Trophoblast cell (in vitro differentiated cells and primary cell): ENCODE measurements around the gene AMD1.

ENCODE experiments used
- DNase-seq, 2 donors: peaks; one replicate each; pipeline ENCODE4 v3.0.0-alpha.2; 2016
- H2AFZ ChIP-seq: 2 replicates; pipeline ENCODE4 v1.6.1; 2013; ENCODE audit warnings: low read length, moderate library complexity, mild to moderate bottlenecking; ENCODE audit not compliant: insufficient read depth, poor library complexity
- H2AK5ac ChIP-seq: 2 replicates; pipeline ENCODE4 v1.6.1; 2013; ENCODE audit warnings: mild to moderate bottlenecking, low read length
- H2BK120ac ChIP-seq: 2 replicates; pipeline ENCODE4 v1.6.1; 2013; ENCODE audit warnings: low read length, mild to moderate bottlenecking, moderate library complexity; ENCODE audit not compliant: insufficient read depth, poor library complexity
- H2BK12ac ChIP-seq: 2 replicates; pipeline ENCODE4 v1.6.1; 2013; ENCODE audit warnings: mild to moderate bottlenecking, low read length, moderate library complexity
- H2BK5ac ChIP-seq: 2 replicates; pipeline ENCODE4 v1.6.1; 2013; ENCODE audit warnings: low read length, low read depth, moderate library complexity, mild to moderate bottlenecking; ENCODE audit not compliant: poor library complexity
- H3K14ac ChIP-seq: 2 replicates; pipeline ENCODE4 v1.6.1; 2013; ENCODE audit warnings: mild to moderate bottlenecking, low read length
- H3K18ac ChIP-seq: 2 replicates; pipeline ENCODE4 v1.6.1; 2013; ENCODE audit warnings: mild to moderate bottlenecking, low read length
- H3K23ac ChIP-seq: 2 replicates; pipeline ENCODE4 v1.6.1; 2013; ENCODE audit warnings: low read length
- H3K27ac ChIP-seq: 2 replicates; pipeline ENCODE4 v1.5.1; 2013; ENCODE audit warnings: low read depth, mild to moderate bottlenecking, inconsistent platforms, low read length, moderate library complexity
- H3K27me3 ChIP-seq: 2 replicates; pipeline ENCODE4 v1.6.1; 2013; ENCODE audit warnings: inconsistent platforms, mild to moderate bottlenecking, low read length, moderate library complexity; ENCODE audit not compliant: insufficient read depth
- H3K36me3 ChIP-seq, 2 experiments: 1 replicate in 1 of 2; 2 replicates in 1 of 2; pipeline ENCODE4 v1.6.1; 2013; ENCODE audit warnings: low read length in 2 of 2, mild to moderate bottlenecking in 2 of 2, moderate library complexity in 1 of 2; ENCODE audit not compliant: insufficient read depth in 2 of 2, control insufficient read depth in 1 of 2
- H3K4ac ChIP-seq: 2 replicates; pipeline ENCODE4 v1.6.1; 2013; ENCODE audit warnings: low read depth, mild to moderate bottlenecking, low read length, moderate library complexity
- H3K4me1 ChIP-seq, 2 experiments: 1 replicate in 1 of 2; 2 replicates in 1 of 2; pipeline ENCODE4 v1.6.1; 2013; ENCODE audit warnings: low read length in 2 of 2, mild to moderate bottlenecking in 2 of 2, moderate library complexity in 1 of 2; ENCODE audit not compliant: insufficient read depth in 2 of 2, control insufficient read depth in 1 of 2
- H3K4me2 ChIP-seq: 2 replicates; pipeline ENCODE4 v1.6.1; 2013; ENCODE audit warnings: inconsistent platforms, mild to moderate bottlenecking, low read length, moderate library complexity
- H3K4me3 ChIP-seq: 2 replicates; pipeline ENCODE4 v1.5.1; 2013; ENCODE audit warnings: mild to moderate bottlenecking, low read depth, low read length, inconsistent platforms
- H3K79me1 ChIP-seq: one replicate; pipeline ENCODE4 v1.6.1; 2013; ENCODE audit warnings: low read length
- H3K79me2 ChIP-seq: 2 replicates; pipeline ENCODE4 v1.6.1; 2013; ENCODE audit warnings: low read length, mild to moderate bottlenecking; ENCODE audit not compliant: control insufficient read depth, insufficient read depth, poor library complexity
- H3K9ac ChIP-seq: 2 replicates; pipeline ENCODE4 v1.6.1; 2013; ENCODE audit warnings: mild to moderate bottlenecking, low read length
- H3K9me3 ChIP-seq: 2 replicates; pipeline ENCODE4 v1.6.1; 2013; ENCODE audit warnings: low read depth, mild to moderate bottlenecking, control low read depth, inconsistent platforms, low read length; ENCODE audit not compliant: insufficient read depth
- H4K12ac ChIP-seq: 2 replicates; pipeline ENCODE4 v1.6.1; 2013; ENCODE audit warnings: low read depth, mild to moderate bottlenecking, low read length, moderate library complexity
- H4K8ac ChIP-seq: 2 replicates; pipeline ENCODE4 v1.6.1; 2013; ENCODE audit warnings: low read depth, mild to moderate bottlenecking, low read length, moderate library complexity
- H4K91ac ChIP-seq: one replicate; pipeline ENCODE4 v1.6.1; 2013; ENCODE audit warnings: low read depth, mild to moderate bottlenecking, low read length, moderate library complexity
- WGBS: extraction: QIAGEN DNeasy Blood & Tissue Kit; methylation state at CpG from one replicate; pipeline ENCODE4 v1.1.7; 2013; ENCODE audit warnings: missing lambda C conversion rate; ENCODE audit not compliant: insufficient read length, insufficient coverage; ENCODE audit errors: extremely low coverage; 5-methylcytosine and 5-hydroxymethylcytosine counted together

AMD1 gene

GRCh38 chr6:110852773-110853172, 21.8 kb upstream of the AMD1 start:
- Histone ChIP-seq H3K4ac (no peak overlapping the region), H4K8ac (no peak overlapping the region), H4K91ac (no peak overlapping the region), H3K9me3 (no peaks in the 10 kb centered on the region), H3K4me3 (no peak overlapping the region), H4K12ac (no peak overlapping the region), H3K27ac (no peak overlapping the region), H3K79me2 (no peaks in the 10 kb centered on the region), H3K4me1 (no peaks in the 10 kb centered on the region), H3K79me1 (no peaks in the 10 kb centered on the region), H3K27me3 (no peaks in the 10 kb centered on the region), H2AFZ (no peak overlapping the region), H3K14ac (no peak overlapping the region), H2AK5ac (no peak overlapping the region), H3K9ac (no peak overlapping the region), H3K18ac (no peak overlapping the region), H2BK5ac (no peak overlapping the region), H3K36me3 (no peaks in the 10 kb centered on the region), H2BK12ac (no peak overlapping the region), H2BK120ac (no peak overlapping the region), H3K23ac (no peak overlapping the region), H3K4me2 (no peak overlapping the region)
- WGBS = no CpG with 5 or more reads among the region's 2 CpGs
- DNase-seq = no peak

- Histone ChIP-seq H3K4me1 (no peaks in the 10 kb centered on the region), H3K9ac (no peak overlapping the region), H4K91ac (no peak overlapping the region), H3K79me1 (no peaks in the 10 kb centered on the region), H2AFZ (no peak overlapping the region), H3K4me3 (no peak overlapping the region), H3K14ac (no peak overlapping the region), H3K18ac (no peak overlapping the region), H3K9me3 (no peaks in the 10 kb centered on the region), H4K12ac (no peak overlapping the region), H2AK5ac (no peak overlapping the region), H3K27ac (no peak overlapping the region), H3K79me2 (no peaks in the 10 kb centered on the region), H3K4ac (no peak overlapping the region), H2BK12ac (no peak overlapping the region), H2BK120ac (no peak overlapping the region), H2BK5ac (no peak overlapping the region), H3K36me3 (no peaks in the 10 kb centered on the region), H3K23ac (no peak overlapping the region), H3K4me2 (no peak overlapping the region), H3K27me3 (no peaks in the 10 kb centered on the region), H4K8ac (no peak overlapping the region)
- DNase-seq = peak in 1 of 2 donors; percentile 4
- no CpG with 5 or more reads among the region's 5 CpGs for WGBS
These were observed 20.7 kb upstream of the AMD1 start for GRCh38 chr6:110853754-110854477.

GRCh38 chr6:110856296-110856695, 18.3 kb upstream of the AMD1 start:
- no CpG with 5 or more reads among the region's 3 CpGs for WGBS
- Histone ChIP-seq H3K9ac (no peak overlapping the region), H3K27me3 (no peaks in the 10 kb centered on the region), H2AFZ (no peak overlapping the region), H3K4ac (no peak overlapping the region), H3K9me3 (no peaks in the 10 kb centered on the region), H4K91ac (no peak overlapping the region), H2BK12ac (no peak overlapping the region), H3K4me1 (no peaks in the 10 kb centered on the region), H4K8ac (no peak overlapping the region), H4K12ac (no peak overlapping the region), H3K18ac (no peak overlapping the region), H3K27ac (no peak overlapping the region), H3K36me3 (no peaks in the 10 kb centered on the region), H2BK120ac (no peak overlapping the region), H2BK5ac (no peak overlapping the region), H3K4me3 (no peak overlapping the region), H3K23ac (no peak overlapping the region), H3K4me2 (no peak overlapping the region), H3K79me1 (no peaks in the 10 kb centered on the region), H3K79me2 (no peaks in the 10 kb centered on the region), H3K14ac (no peak overlapping the region), H2AK5ac (no peak overlapping the region)
- no peak for DNase-seq

GRCh38 chr6:110858016-110858415, 16.6 kb upstream of the AMD1 start:
- Histone ChIP-seq H3K9me3 (no peaks in the 10 kb centered on the region), H4K91ac (no peak overlapping the region), H3K79me2 (no peaks in the 10 kb centered on the region), H2BK12ac (no peak overlapping the region), H3K4me2 (no peak overlapping the region), H2BK120ac (no peak overlapping the region), H2AFZ (no peak overlapping the region), H3K4me3 (no peak overlapping the region), H3K79me1 (no peaks in the 10 kb centered on the region), H2BK5ac (no peak overlapping the region), H3K27me3 (no peaks in the 10 kb centered on the region), H3K36me3 (no peaks in the 10 kb centered on the region), H3K18ac (no peak overlapping the region), H4K8ac (no peak overlapping the region), H3K27ac (no peak overlapping the region), H3K9ac (no peak overlapping the region), H3K23ac (no peak overlapping the region), H4K12ac (no peak overlapping the region), H2AK5ac (no peak overlapping the region), H3K4ac (no peak overlapping the region), H3K4me1 (no peaks in the 10 kb centered on the region), H3K14ac (no peak overlapping the region)
- no CpG with 5 or more reads among the region's 21 CpGs for WGBS
- no peak for DNase-seq
